BJ (cell line): ENCODE data around the gene NUDT15. TPM values are rescaled to one million over a fixed set of nuclear protein-coding genes. Genes with fewer than 3 reads are reported as not detected.
"Not testable (repeated sequence)": the region's sequence is repeated elsewhere in the genome, so short reads cannot be mapped to it uniquely, and the experiment has no call there.

Experiments
- CTCF ChIA-PET: fragments of 350-600 bp; formaldehyde crosslinking; extraction: SDS; loops from one replicate; lab custom pipeline; 2021; ENCODE audit warnings: antibody characterized with exemption, inconsistent platforms; lab: Yijun Ruan, JAX
- POLR2A ChIA-PET: fragments of 300-600 bp; sonication (Branson Sonifier 250); formaldehyde crosslinking; extraction: SDS; loops from one replicate; lab custom pipeline; 2021; ENCODE audit warnings: antibody characterized with exemption; lab: Charles Lee
- DNase-seq: peaks from one replicate; pipeline ENCODE4 v3.0.0-alpha.2; 2011; ENCODE audit warnings: low read depth
- H3K27me3 ChIP-seq: 2 replicates; pipeline ENCODE4 v1.6.0; 2011; ENCODE audit warnings: low read length; ENCODE audit not compliant: control insufficient read depth, insufficient read depth
- H3K36me3 ChIP-seq: 2 replicates; pipeline ENCODE4 v1.5.1; 2011; ENCODE audit warnings: low read length; ENCODE audit not compliant: control insufficient read depth, insufficient read depth
- H3K4me3 ChIP-seq: 2 replicates; pipeline ENCODE4 v1.5.1; 2011; ENCODE audit warnings: low read depth, mild to moderate bottlenecking, control low read depth, low read length
- polyA plus RNA-seq: library from polyadenylated mRNA; depleted of rRNA; stranded (reverse); fragments of >200 nt; gene quantifications from 2 replicates; pipeline ENCODE4 v1.2.3, GENCODE V29; 2011
- TF ChIP-seq, protein P1 (sequence below): IDR thresholded peaks from 2 replicates; pipeline ENCODE4 v1.5.1; 2011; ENCODE audit warnings: low read depth, mild to moderate bottlenecking, control low read depth, inconsistent platforms, low read length, moderate library complexity; ENCODE audit not compliant: insufficient read depth

The NUDT15 gene
- polyA plus RNA-seq, 1 experiment, result 8.2 TPM

- ChIA-PET POLR2A (no interaction called here), CTCF (no interaction called here)
- DNase-seq, result no peak
- H3K4me3 ChIP-seq, result no peak overlapping the region
- TF ChIP-seq, protein P1, sequence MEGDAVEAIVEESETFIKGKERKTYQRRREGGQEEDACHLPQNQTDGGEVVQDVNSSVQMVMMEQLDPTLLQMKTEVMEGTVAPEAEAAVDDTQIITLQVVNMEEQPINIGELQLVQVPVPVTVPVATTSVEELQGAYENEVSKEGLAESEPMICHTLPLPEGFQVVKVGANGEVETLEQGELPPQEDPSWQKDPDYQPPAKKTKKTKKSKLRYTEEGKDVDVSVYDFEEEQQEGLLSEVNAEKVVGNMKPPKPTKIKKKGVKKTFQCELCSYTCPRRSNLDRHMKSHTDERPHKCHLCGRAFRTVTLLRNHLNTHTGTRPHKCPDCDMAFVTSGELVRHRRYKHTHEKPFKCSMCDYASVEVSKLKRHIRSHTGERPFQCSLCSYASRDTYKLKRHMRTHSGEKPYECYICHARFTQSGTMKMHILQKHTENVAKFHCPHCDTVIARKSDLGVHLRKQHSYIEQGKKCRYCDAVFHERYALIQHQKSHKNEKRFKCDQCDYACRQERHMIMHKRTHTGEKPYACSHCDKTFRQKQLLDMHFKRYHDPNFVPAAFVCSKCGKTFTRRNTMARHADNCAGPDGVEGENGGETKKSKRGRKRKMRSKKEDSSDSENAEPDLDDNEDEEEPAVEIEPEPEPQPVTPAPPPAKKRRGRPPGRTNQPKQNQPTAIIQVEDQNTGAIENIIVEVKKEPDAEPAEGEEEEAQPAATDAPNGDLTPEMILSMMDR, result no peak
- H3K36me3 ChIP-seq, result no peaks in the 10 kb centered on the region; the same call in 1 of the 2 replicates
- H3K27me3 ChIP-seq, result no peaks in the 10 kb centered on the region
Observed at GRCh38 chr13:48054601-48055000, 17.1 kb downstream of the NUDT15 start.

DNA sequence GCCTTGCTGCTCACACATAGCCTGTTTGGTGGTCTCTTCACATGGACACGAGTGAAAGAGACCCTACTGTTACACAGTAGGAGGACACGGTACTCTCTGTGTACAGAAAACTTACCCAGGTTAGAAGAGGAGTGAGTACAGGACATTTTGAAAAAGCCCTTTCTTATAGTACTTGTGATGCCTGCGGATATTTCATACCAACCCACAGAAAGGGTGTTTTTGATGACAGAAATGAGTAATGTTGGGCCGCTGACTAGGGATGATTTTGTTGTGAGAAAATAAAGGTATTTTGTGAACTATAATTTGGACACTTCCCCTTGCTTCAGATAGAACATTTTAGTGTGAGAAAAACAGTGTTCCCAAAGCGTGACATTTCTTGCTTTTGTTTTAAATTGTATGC lies 18.2 kb downstream of the NUDT15 start:
- TF ChIP-seq, protein P1, result no peak
- no peaks in the 10 kb centered on the region for H3K27me3 ChIP-seq
- no peak overlapping the region for H3K4me3 ChIP-seq
- no peak for DNase-seq
- CTCF ChIA-PET, result no interaction called here
- no peaks in the 10 kb centered on the region; the same call in 1 of the 2 replicates for H3K36me3 ChIP-seq
- POLR2A ChIA-PET, result no interaction called here

- POLR2A ChIA-PET, H3K4me3 ChIP-seq, H3K36me3 ChIP-seq, H3K27me3 ChIP-seq, DNase-seq: not testable (repeated sequence)
- CTCF ChIA-PET, result interaction anchor here (1.3 kb wide), 1 partner anchor 21 kb away, joined by 5 read pairs; the partner anchor contains the start of gene NUDT15
Observed at GRCh38 chr13:48058536-48058935, 21.0 kb downstream of the NUDT15 start.

DNA sequence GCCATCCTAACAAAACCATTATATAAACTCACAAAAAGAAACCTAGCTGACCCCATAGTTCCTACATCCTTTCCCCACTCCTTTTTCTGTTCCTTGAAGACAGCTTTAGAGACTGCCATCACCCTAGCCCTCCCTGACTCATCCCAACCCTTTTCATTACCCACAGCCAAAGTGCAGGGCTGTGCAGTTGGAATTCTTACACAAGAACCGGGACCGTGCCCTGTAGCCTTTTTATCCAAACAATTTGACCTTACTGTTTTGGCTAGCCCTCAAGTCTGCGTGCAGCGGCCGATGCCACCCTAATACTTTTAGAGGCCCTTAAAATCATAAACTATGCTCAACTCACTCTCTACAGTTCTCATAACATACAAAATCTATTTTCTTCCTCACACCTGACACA lies 22.4 kb downstream of the NUDT15 start:
- DNase-seq, H3K36me3 ChIP-seq, POLR2A ChIA-PET, H3K27me3 ChIP-seq, H3K4me3 ChIP-seq, CTCF ChIA-PET: not testable (repeated sequence)

- H3K4me3 ChIP-seq, result no peak overlapping the region
- TF ChIP-seq, protein P1, result no peak
- H3K27me3 ChIP-seq, result no peaks in the 10 kb centered on the region
- ChIA-PET POLR2A (no interaction called here), CTCF (interaction anchor here (0.6 to 1.4 kb wide), 2 partner anchors 11 to 29 kb away, joined by 3 to 4 read pairs; partner anchors contain the start of gene MED4)
- H3K36me3 ChIP-seq, result peaks cover 3% of the 10 kb centered on the region
- no peak for DNase-seq
Observed at GRCh38 chr13:48066310-48066989, 28.9 kb downstream of the NUDT15 start.

- DNase-seq, result no peak
- Histone ChIP-seq H3K4me3 (no peak overlapping the region), H3K27me3 (no peaks in the 10 kb centered on the region), H3K36me3 (peaks cover 5% of the 10 kb centered on the region)
- TF ChIP-seq, protein P1, result no peak
- ChIA-PET CTCF (no interaction called here), POLR2A (no interaction called here)
Observed at GRCh38 chr13:48068036-48068435, 30.5 kb downstream of the NUDT15 start.
